CMK (cell line): ENCODE measurements around the gene DDX41.
"Not testable (repeated sequence)": the region's sequence is repeated elsewhere in the genome, so short reads cannot be mapped to it uniquely, and the experiment has no call there.

Experiments used
- DNase-seq: peaks from one replicate; pipeline ENCODE4 v3.0.0-alpha.2; 2010; ENCODE audit warnings: low read depth

Gene DDX41

DNA sequence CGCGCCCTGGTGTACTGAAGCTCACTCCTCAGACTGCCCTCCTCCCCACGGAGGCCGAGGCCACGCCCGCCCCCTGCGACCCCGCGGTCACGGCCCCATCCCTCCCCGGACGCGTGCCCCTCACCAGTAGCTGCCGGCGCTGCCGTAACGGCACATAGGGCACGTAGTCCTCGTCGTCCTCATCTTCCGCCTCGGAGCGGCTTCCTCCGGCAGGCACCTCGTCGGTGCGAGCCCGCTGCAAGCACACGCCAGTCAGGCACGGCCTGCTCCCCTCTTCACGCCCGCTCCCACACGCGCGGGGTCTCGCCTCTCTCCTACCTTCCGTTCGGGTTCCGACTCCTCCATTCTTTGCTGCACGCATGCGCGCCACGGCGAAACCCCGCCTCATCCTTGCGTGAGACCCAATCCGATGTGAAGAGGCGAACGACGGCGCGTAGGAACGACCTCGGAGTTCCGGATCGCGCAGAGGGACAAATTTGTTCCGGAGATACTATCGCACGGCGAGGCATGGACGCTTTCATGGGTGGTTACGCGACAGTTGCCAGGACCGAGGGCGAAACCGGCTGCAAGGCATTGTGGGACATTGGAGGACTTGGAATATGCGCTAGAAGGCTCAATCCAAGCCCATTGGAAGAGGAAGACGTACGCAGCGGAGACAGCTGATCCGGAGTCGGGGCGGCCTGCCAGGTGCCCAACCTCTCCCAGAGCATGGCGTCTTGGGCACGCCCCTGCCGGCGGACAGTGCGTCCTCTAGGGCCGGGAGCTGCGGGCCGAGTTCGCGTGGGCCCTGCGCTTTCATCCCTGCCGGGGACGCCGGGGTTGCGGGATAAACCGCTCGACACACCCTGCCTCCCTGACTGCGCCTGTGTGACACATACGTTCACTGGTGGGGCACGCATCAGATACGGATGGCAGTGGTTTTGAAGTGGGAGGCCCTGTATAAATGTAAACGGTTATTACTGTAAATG, at the start of gene DDX41:
Gene DDX41, minus strand, starts transcription at position 361 of the 968 bp plus-strand sequence. Its CDS starts 16 bp downstream, at position 345.
- DNase-seq: peak; percentile 96

DNA sequence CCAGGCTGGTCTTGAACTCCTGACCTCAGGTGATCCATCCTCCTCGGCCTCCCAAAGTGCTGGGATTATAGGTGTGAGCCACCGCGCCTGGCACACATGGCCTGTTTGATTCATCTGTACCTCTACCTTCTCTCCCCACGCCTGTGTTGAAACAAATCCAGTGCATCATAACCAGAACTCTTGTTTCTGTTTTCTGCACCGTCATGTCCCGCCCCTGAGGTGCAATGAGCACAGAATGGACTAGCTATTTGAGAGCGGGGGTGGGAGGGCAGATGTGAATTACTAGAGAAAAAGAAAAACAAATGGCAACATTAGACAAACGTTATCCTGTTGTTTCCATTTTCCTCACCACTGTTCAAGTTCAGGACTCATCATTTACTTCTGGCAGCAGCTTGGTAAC, 48.3 kb upstream of the DDX41 start:
- no peak for DNase-seq

DNA sequence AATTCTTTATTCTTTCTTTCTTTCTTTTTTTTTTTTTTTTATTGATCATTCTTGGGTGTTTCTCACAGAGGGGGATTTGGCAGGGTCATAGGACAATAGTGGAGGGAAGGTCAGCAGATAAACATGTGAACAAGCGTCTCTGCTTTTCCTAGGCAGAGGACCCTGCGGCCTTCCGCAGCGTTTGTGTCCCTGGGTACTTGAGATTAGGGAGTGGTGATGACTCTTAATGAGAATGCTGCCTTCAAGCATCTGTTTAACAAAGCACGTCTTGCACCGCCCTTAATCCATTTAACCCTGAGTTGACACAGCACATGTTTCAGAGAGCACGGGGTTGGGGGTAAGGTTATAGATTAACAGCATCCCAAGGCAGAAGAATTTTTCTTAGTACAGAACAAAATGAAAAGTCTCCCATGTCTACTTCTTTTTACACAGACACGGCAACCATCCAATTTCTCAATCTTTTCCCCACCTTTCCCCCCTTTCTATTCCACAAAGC, 42.7 kb upstream of the DDX41 start:
- DNase-seq: not testable (repeated sequence)

DNA sequence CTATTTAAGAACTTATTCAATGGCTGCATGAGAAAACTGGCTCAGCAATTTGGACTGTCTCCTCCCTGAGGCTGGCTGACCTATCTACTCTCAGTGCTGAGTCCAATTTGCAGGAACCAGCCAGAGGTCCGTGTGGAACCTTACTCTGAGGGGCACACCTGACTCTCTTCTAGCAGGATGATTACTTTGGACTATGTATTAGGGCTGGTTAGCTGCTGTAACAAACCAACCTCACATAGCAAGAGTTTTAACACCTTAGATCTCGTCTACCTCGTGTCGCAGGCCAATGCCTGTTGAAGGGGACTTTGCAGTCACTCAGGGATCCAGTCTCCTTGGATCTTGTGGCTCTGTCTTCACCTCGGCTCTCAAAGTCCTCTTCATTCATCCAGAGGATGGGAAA, 41.0 kb upstream of the DDX41 start:
- DNase-seq: no peak

DNA sequence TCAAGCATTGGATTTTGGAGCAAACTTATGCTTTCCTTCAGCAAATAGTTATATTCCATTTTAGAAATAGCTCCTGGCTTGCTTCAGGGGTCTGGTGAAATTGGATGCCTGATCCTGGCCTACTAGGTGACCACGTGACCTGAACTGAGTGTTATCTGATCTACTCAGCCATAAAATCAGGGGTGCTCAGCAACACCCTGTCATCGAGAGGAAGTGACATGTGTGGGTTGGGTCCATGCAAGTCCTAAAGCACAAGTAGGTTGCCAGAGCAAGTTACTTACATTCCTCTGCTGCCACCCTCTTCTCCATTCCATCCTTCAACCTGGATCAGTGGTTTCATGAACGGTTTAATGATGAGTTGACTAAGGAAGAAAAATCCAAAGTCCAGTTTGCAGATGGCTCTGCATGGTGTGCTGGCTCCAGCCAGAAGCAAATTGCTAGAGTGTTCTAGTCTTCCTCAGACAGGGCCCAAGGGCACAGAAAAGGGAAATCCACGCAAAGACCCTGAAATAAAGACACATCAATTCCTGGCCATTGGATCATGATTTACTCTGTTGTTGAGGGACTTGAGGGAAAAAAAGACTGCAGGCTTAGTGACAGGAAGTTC, 40.4 kb upstream of the DDX41 start:
- DNase-seq: no peak

DNA sequence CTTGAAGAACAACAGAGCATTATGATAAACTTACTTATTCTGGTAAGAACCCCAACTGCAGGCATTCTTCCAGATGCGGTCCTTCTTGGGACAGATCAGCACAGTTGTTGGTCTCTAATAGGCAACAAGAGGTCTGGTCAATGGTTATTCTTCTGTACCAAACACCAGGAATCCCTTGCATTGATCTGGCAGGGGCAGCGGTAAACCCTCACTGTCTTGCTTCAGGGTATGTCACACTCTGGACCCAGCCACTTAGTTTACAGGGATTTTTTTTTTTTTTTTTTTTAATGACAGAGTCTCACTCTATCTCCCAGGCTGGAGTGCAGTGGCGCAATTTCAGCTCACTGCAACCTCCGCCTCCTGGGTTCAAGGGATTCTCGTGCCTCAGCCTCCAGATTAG, 38.9 kb upstream of the DDX41 start:
- DNase-seq: no peak

DNA sequence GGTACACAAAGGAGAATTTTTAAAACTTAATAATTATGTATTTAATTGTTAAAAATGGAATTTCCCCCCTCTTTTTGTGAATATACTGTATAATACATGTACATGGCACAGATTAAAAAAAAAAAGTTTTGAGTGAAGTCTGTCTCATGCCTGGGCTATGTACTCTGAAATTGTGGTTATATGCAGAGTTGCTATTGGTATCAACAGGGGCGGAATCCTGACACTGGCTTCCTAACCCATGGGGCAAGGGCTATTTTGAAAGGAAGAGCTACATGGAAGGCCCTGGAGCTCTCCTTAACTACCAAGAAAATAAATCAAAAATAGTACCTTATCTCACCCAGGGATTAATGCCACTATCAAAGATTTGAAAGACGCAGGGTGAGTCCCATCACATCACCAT, 38.5 kb upstream of the DDX41 start:
- DNase-seq: no peak

DNA sequence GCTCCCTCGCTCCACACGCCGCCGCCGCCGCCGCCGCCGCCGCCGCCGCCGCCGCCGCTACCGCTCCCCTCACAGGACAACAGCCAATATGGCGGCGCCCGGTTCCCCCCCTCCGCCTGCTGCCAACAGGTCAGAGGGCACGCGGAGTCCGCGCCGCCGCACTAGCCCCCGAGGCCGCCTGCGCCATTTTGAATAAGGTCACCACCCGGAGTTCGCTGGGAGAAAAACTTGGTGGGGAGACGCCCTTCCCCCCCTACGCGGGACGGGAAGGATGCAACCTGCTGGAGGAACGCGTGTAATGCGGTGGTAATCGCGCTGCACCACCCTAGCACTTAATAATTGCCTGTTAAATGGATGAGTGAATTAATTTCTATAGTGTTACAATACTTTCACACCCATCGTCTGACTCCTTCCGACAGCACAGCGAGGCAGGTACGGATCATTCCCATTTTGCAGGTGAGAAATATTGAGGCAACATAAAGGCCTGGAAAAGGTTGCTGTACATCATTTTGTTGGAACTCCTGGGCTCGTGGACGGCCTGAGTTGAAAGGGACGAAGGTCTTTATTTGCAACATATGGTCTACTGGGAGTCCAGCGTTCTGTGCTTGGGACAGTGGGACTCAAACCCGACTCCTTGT, 37.8 kb upstream of the DDX41 start, which contains the start of gene FAM193B:
Gene FAM193B, minus strand, starts transcription at position 90 of the 638 bp plus-strand sequence. CDS start 105 bp downstream, outside the sequence.
- DNase-seq: peak; percentile 62

DNA sequence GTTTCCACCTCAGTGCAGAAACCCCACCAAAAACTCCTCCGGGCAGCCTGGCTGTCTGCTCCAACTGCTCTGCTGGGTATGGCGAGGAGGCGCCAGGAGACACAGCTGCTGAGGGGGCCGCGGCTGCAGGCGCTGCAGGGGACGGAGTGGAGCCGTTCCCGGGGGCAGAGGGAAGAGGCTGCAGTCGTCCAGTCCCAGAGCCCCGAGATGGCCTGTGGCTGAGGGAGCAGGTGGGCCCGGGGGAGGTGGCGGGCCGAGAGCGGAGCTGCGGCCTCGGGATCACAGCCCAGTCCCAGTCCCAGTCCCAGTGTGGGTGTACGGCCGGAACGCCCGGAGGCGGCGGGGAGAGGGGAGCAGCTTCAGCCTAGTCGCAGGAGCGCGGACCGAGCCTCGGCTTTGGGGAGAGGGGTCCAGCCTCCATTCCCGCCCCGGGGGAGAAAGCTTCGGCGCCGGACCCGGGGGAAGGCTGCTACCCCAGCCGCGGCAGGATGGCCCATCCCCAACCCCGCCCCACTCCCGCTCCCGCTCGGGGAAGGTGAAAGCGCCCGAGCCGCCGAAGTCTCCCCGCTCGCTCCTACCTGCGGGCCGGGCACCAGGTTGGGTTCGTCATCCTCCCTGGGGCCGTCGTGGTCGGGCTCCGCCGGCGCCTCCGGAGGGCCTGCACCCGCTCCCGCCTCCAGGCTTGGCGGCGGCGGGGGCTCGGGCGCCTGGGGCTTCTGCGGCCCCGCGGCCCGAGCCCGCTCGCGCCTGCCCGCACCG, 37.1 kb upstream of the DDX41 start:
- DNase-seq: no peak

DNA sequence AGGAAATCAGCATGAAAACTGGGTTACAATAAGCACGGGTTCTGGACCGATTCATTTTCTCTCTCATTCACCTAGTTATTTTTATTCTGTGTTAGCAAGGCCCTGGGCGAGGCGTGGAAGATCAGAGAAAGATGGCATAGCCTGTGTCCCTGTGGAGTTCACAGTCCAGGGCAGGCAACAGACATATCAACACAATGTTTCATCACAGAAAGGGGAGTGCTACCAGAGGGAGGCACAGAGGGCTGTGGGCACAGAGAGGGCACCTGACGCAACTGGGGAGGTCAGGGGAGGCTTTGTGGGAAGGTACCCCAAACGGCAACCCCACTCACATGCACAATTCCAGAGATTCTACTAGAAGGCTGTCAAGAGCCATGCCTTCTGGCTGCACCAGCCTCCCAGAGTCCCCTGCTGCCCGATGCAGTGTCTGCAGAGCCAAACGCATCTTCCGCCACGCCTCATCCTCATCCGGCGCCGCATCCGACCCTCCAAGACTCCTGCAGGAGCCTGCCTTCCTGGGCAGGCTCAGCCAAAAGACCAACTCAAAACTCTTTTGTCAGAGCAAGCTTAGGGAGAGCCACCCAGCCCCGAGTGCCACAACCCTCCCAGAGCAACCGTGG, 36.2 kb upstream of the DDX41 start:
- DNase-seq: no peak

DNA sequence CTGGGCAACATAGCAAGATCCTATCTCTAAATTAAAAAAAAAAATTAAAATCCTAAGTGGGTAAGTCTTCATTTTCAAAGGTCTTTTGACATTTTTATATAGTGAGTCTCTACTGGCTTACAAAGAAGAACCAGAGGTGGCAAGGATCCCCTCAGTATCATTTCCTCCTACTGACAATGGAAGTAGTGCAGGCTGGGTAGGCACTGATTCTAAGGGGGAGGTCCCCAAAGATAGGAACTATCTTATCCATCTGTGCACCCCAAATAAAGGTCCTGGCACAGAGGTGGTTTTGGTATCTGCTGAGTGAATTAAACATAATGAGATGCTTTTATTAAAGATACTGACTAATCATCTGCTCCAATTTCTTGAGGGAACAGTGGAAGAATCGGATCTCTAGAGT, 33.4 kb upstream of the DDX41 start:
- DNase-seq: no peak

DNA sequence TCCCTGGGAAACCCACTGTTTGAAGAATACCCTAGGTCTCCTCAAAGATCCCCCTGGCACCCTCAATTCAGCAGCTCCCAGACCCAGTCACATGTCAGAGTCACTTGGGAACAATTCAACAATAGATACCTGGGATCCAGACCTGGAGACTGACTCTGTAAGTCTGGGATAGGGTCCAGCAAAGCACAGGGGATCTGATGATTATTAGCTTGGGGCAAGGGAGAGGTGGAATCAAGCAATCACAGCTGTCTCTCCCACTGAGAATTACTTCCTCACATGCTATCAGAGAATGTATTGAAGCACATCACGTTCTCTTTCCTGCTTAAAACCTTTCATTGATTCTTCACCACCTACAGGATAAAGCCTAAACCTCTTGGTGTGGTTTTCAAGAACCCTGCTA, 31.7 kb upstream of the DDX41 start:
- DNase-seq: no peak

DNA sequence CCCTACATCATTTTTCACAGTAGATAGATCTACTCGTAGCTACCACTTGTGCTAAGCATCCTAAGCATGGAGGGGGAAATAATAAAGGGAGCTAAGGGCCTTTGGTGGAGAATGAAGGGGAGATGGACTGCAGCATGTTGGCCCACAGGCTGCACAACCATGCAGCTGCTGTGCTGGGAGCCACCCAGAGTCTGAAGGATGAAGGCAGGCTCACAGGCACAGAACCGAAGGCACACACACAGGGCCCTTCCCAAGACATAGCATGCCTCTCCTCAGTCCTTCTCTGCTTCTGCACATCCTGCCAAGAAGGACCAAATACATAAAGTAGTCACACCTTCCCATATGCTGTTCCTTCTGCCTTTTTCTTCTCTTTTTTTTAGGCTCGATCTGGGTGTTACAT, 31.0 kb upstream of the DDX41 start:
- DNase-seq: no peak

DNA sequence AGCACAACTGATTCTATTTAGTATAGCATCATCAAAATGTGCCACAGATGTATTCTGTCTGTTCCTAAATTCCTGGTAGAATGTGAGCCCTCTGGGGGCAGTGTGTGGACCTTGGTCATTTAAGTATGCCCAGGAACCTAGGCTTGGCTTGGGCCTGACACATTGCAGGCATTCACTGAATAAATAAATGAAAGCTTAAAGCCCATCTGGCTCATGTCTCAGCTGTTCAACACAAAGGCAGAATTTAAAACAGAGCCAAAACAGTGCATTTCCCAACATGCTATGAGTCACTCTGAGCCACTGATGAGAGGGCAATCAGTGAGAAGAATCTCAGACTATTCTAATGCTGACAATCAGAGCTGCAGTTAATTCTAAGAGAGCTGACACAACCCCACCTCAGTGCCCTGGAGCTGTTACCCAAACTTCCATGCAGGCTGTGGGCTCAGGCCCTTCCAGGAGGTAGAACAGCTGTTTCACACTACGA, 29.5 kb upstream of the DDX41 start:
- DNase-seq: no peak

DNA sequence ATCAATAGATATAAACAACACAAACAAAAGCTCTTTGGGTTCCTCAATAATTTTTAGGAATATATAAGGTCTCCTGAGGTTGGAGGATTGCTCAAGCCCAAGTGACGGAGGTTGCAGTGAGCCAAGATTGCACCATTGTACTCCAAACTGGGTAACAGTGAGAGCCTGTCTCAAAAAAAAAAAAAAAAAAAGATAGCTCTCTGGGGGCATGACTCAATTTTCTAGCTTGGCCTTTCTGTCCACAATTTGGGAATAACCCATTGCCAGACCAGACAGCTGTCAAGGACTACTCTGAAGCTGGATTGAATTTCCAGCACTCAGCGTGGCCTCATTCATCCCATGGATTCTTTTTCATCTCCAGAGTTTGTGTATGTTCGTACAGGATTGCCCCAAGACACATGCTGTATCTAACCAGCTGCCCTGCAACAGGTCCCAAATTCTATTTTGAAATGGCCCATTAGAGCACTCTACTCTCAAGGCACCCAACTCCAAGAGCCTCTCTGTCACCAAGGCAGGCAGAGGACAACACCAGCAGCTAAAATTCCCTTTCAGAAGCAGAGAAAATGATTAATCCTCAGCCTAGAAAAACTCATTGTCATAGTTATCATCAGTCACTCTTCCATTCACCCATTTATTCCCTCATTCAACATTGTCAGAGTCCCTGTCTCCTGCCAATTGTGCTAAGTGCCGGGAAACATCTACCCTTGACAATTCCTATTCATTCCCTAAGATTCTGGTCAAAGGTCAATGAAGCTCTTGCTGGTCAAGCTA, 28.9 kb upstream of the DDX41 start:
- DNase-seq: no peak

DNA sequence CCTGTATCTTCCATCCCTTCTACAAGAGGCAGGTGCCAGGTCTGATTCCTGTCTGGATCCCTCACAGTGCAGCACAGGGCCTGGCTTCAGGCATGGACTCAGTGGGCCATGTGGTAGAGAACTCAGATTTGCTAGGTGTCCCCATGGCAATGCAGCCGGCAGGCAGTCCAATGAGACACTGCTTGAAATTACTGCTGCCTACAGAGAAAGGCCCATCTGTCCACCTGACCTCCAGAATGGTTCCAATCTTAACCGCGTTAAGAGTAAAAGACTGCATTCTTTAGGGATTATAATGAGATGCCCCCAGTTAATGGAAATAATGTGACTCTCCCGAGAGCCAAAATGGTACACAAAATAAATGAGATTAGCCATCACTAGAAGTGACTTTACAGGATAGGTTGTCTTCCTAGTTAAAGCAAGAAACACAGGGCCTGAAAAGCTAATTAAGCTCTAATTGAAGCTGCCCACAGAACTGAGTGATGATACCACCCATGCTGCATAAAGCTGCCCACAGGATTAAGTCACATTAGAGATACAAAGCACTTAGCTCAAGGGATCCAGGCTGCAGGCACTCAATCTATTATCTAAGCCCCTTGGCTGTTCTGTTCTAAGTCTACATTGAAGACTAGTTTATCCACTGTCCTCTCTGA, 26.2 kb upstream of the DDX41 start:
- no peak for DNase-seq

DNA sequence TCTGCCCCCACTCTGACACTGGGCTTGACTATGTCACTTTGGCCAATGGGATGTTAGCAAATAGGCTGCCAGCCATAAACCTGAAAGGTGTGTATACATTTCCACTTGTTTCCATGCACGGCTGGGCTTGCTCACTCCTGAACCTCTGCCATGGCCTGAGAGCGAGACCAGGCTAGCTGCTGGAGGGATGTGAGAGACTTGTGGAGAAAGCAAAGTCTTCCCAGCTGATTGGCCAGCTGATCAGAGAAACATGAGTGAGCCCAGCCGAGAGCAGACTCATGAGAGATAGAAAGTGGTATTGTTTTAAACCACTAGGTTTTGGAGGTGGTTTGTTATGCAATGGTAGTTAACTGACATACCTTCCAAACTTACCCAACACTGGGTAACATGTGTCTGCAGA, 23.7 kb upstream of the DDX41 start:
- DNase-seq: no peak

DNA sequence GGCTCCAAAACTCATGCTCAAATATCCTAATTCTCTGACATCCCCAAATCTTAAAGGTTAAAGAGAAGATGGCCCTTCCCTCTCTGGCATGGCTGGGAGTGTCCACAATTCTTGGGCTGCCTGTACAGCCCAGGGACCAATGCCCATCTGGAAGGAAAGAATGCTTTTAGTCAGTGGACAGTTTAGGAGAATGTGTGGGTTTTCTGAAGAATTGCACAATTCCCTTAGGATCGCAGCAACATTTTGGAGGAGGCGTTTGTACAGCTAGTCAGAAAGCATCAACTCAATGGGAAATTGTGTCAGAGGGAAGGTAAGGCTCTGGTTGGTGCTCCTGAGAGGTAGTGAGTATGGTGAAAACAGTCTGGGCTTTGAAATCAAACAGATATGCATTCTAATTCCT, 22.6 kb upstream of the DDX41 start:
- DNase-seq: no peak

DNA sequence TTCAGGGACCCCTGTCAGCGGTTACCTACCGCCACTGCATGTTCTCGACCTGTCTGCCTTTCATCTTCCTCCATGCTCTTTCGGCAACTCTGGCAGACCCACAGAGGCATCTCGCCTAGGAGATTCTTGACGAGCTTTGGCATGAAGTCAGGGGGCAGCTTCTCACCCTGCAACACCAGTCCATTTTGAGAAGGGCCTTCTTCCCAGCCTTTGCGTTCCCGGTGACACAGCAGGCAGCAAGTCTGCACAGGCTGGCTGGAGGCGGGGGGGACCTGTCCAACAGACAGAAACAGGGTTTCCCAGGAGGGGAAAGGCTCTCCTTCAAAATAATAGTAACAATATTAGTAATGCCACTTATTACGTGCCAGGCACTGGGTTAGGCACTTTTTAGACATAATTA, 22.1 kb upstream of the DDX41 start:
- no peak for DNase-seq
